Measurements from ENCODE around the gene HNRNPAB.
"Not testable (repeated sequence)": the region's sequence is repeated elsewhere in the genome, so short reads cannot be mapped to it uniquely, and the experiment has no call there.

HNRNPAB gene

GRCh38 chr5:178213003-178213461 is 8.7 kb downstream of the HNRNPAB start:
- DNase-seq = no peak

GRCh38 chr5:178213748-178214151 is 9.4 kb downstream of the HNRNPAB start:
- no peak for DNase-seq

- DNase-seq = no peak
Measured at GRCh38 chr5:178214160-178214803, 9.9 kb downstream of the HNRNPAB start.

- no peak for DNase-seq
Measured at GRCh38 chr5:178215280-178216002, 11.1 kb downstream of the HNRNPAB start.

GRCh38 chr5:178216088-178216534 is 11.8 kb downstream of the HNRNPAB start:
- DNase-seq = no peak

- DNase-seq = no peak
Measured at GRCh38 chr5:178216779-178217178, 12.4 kb downstream of the HNRNPAB start.

- no peak for DNase-seq
Measured at GRCh38 chr5:178218237-178218776, 14.0 kb downstream of the HNRNPAB start.

GRCh38 chr5:178218827-178219226 is 14.5 kb downstream of the HNRNPAB start:
- no peak for DNase-seq

GRCh38 chr5:178221282-178221681 is 16.9 kb downstream of the HNRNPAB start:
- DNase-seq = no peak

GRCh38 chr5:178221853-178222252 is 17.5 kb downstream of the HNRNPAB start:
- DNase-seq = no peak

GRCh38 chr5:178222292-178222691 is 18.0 kb downstream of the HNRNPAB start:
- DNase-seq = no peak

GRCh38 chr5:178223196-178223773 is 19.0 kb downstream of the HNRNPAB start:
- no peak for DNase-seq

GRCh38 chr5:178223828-178224335 is 19.5 kb downstream of the HNRNPAB start:
- no peak for DNase-seq

- DNase-seq = no peak
Measured at GRCh38 chr5:178224403-178224802, 20.1 kb downstream of the HNRNPAB start.

- DNase-seq = no peak
Measured at GRCh38 chr5:178225174-178225573, 20.8 kb downstream of the HNRNPAB start.

GRCh38 chr5:178227138-178227659 is 22.9 kb downstream of the HNRNPAB start:
- DNase-seq = no peak

- DNase-seq = no peak
Measured at GRCh38 chr5:178227929-178228328, 23.6 kb downstream of the HNRNPAB start.

GRCh38 chr5:178228609-178229008 is 24.3 kb downstream of the HNRNPAB start:
- DNase-seq = no peak

GRCh38 chr5:178229111-178229510 is 24.8 kb downstream of the HNRNPAB start:
- DNase-seq = not testable (repeated sequence)

GRCh38 chr5:178229861-178230260 is 25.5 kb downstream of the HNRNPAB start:
- no peak for DNase-seq

GRCh38 chr5:178230879-178231538 is 26.7 kb downstream of the HNRNPAB start:
- no peak for DNase-seq

GRCh38 chr5:178231539-178232123 is 27.3 kb downstream of the HNRNPAB start:
- DNase-seq = no peak
